Spleen (tissue), 11 donors: Measurements from ENCODE around the gene INPP4B. TPM values are rescaled to one million over a fixed set of nuclear protein-coding genes. Genes with fewer than 3 reads are reported as not detected.

Source experiments
- DNase-seq: peaks from one replicate; pipeline ENCODE4 v3.0.0-alpha.2; 2020
- H3K27ac ChIP-seq, 8 donors: fragments of 200-600 bp; sonication (generic) in 7 of 8; 1 replicate in 4 of 8; 2 replicates in 4 of 8; pipeline versions ENCODE4 v1.5.0 to v1.8.0; 2016 to 2021; ENCODE audit warnings: inconsistent platforms in 4 of 8, mild to moderate bottlenecking in 4 of 8, moderate library complexity in 1 of 8
- H3K27me3 ChIP-seq, 7 donors: fragments of 200-600 bp; sonication (generic) in 6 of 7; replicated peaks in 1 of 7; 1 replicate in 4 of 7; 2 replicates in 3 of 7; pipeline versions ENCODE4 v1.5.0 to v1.8.0; 2016 to 2021; ENCODE audit warnings: inconsistent platforms in 3 of 7, mild to moderate bottlenecking in 1 of 7
- H3K36me3 ChIP-seq, 6 donors: fragments of 200-600 bp; sonication (generic) in 5 of 6; 1 replicate in 4 of 6; 2 replicates in 2 of 6; pipeline versions ENCODE4 v1.5.0 to v1.8.0; 2016 to 2021; ENCODE audit warnings: inconsistent platforms in 2 of 6
- H3K4me1 ChIP-seq, 6 donors: fragments of 200-600 bp; sonication (generic) in 5 of 6; 1 replicate in 3 of 6; 2 replicates in 3 of 6; pipeline versions ENCODE4 v1.5.0 to v1.8.0; 2016 to 2021; ENCODE audit warnings: inconsistent platforms in 3 of 6
- H3K4me3 ChIP-seq, 8 donors: fragments of 200-600 bp; sonication (generic) in 7 of 8; 1 replicate in 4 of 8; 2 replicates in 4 of 8; pipeline versions ENCODE4 v1.5.0 to v1.8.0; 2016 to 2021; ENCODE audit warnings: inconsistent platforms in 4 of 8, mild to moderate bottlenecking in 4 of 8, moderate library complexity in 2 of 8
- H3K9me3 ChIP-seq, 8 donors: fragments of 200-600 bp; sonication (generic) in 7 of 8; 1 replicate in 4 of 8; 2 replicates in 4 of 8; pipeline versions ENCODE4 v1.5.0 to v1.8.0; 2016 to 2021; ENCODE audit warnings: inconsistent platforms in 4 of 8
- POLR2A ChIP-seq, 3 donors: fragments of 450-650 bp; IDR thresholded peaks; one replicate each; pipeline ENCODE4 v1.5.1; 2017; ENCODE audit warnings: antibody characterized with exemption in 3 of 3, mild to moderate bottlenecking in 1 of 3
- POLR2AphosphoS5 ChIP-seq, 3 donors: sonication (generic); formaldehyde crosslinking; IDR thresholded peaks; one replicate each; pipeline ENCODE4 v1.5.1; 2017; ENCODE audit warnings: antibody characterized with exemption in 3 of 3
- WGBS, 5 donors: extraction: QIAGEN DNeasy Blood & Tissue Kit in 3 of 5; methylation state at CpG; one replicate each; pipeline versions ENCODE4 v1.1.5 to v1.1.7; 2013 to 2018; 5-methylcytosine and 5-hydroxymethylcytosine counted together
- intact Hi-C: fragments of 100-400 bp; cut with DNase I; formaldehyde crosslinking; loops from one replicate; pipeline ENCODE4 v1.15.0; 2023; ENCODE audit warnings: low total_unique reads
- polyA plus RNA-seq, 3 donors: library from polyadenylated mRNA; stranded (reverse); fragments of 200-250 nt; gene quantifications; one replicate each; pipeline ENCODE4 v1.2.1, GENCODE V29; 2013
- total RNA-seq, 7 donors: library from RNA; depleted of rRNA in 3 of 7; stranded (reverse); fragments of >200 nt in 3 of 7; fragmentation: NEBNext Ultra II Directional in 4 of 7; extraction: Animal tissue kit (Norgen Biotek cat#: 25700) in 4 of 7; gene quantifications; one replicate each; pipeline versions ENCODE4 v1.1.0 to v1.2.1, GENCODE V29; 2016 to 2021
- TF ChIP-seq, protein P1 (sequence below), 11 experiments: fragments of 200-600 bp in 7 of 11; fragments of 450-650 bp in 4 of 11; sonication (generic) in 4 of 11; IDR thresholded peaks in 8 of 11; conservative IDR thresholded peaks in 3 of 11; 1 replicate in 7 of 11; 2 replicates in 4 of 11; pipeline versions ENCODE4 v1.4.0 to v1.8.0; 2016 to 2021; ENCODE audit warnings: antibody characterized with exemption in 11 of 11, inconsistent platforms in 4 of 11, mild to moderate bottlenecking in 1 of 11
- donor health status: healthy with polysubstance abuse.
- donor health status: DM: no; HTN: no; CAD: no; lungs with moderate emphysema.
- donor health status: DM: no; HTN: no; CAD: no.
- donor health status: Bipolar disorder and iron deficiency.
- donor health status: healthy.
- donor health status: DM: no; HTN: no; CAD: no.
- donor health status: DM: yes; HTN: yes; CAD: no.

The INPP4B gene
- total and polyA plus RNA-seq, 10 donors: 0.78 to 31.6 (median 26.8) TPM

DNA sequence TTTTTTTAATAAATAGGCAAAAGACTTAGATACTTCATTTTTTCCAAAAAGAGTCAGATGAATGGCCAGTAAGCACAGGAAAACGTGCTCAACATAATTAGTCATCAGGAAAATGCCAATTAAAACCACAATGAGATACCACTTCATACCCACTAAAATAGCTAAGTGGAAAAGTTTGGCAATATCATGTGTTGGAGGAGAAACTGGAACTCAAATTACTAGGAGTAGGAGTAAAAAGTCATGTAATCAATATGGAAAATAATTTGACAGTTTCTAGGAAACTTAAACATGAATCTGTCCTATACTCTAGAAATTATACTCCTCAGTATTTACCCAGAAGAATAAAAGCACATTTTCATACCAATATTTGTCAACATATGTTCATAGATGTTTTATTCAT, 449.8 kb downstream of the INPP4B start:
- H3K9me3 ChIP-seq: no peaks in the 10 kb centered on the region
- WGBS, 5 donors: 4 to 22% (median 10%) methylated on average over 1 of the region's 1 CpG
- no peak overlapping the region for H3K27ac ChIP-seq
- DNase-seq: no peak
- peaks cover 0 to 23% (median 0%) of the 10 kb centered on the region in 6 donors for H3K4me1 ChIP-seq
- no peaks in the 10 kb centered on the region for H3K27me3 ChIP-seq
- intact Hi-C loops: no loop called here
- TF ChIP-seq POLR2AphosphoS5 (IDR thresholded peaks at IDR 0.05) (no peak), POLR2A (IDR thresholded peaks at IDR 0.05) (no peak)
- TF ChIP-seq, protein P1, sequence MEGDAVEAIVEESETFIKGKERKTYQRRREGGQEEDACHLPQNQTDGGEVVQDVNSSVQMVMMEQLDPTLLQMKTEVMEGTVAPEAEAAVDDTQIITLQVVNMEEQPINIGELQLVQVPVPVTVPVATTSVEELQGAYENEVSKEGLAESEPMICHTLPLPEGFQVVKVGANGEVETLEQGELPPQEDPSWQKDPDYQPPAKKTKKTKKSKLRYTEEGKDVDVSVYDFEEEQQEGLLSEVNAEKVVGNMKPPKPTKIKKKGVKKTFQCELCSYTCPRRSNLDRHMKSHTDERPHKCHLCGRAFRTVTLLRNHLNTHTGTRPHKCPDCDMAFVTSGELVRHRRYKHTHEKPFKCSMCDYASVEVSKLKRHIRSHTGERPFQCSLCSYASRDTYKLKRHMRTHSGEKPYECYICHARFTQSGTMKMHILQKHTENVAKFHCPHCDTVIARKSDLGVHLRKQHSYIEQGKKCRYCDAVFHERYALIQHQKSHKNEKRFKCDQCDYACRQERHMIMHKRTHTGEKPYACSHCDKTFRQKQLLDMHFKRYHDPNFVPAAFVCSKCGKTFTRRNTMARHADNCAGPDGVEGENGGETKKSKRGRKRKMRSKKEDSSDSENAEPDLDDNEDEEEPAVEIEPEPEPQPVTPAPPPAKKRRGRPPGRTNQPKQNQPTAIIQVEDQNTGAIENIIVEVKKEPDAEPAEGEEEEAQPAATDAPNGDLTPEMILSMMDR (IDR thresholded peaks at IDR 0.05 in 8 of 11, conservative IDR thresholded peaks at IDR 0.05 in 3 of 11): no peak
- H3K36me3 ChIP-seq: no peaks in the 10 kb centered on the region
- no peak overlapping the region for H3K4me3 ChIP-seq

DNA sequence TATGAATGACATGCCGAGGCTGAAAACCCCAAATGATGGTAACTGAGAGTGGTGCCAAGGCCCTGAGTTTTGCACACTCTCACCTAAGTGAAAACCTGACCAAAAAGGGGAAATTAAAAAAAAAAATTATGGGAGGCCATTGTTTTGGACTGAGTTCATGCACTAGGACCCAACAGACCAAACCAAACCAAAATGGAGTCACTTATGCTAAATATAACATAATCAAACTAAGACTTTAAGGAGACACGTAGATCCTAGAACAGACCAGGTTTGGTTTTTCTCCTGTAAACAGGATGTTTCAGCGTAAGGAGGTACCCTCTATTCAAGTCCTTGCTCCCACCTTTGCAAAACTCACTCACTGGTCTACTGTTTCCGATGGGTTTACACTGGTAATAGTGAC, 453.0 kb downstream of the INPP4B start:
- intact Hi-C loops: no loop called here
- Histone ChIP-seq H3K27me3 (no peaks in the 10 kb centered on the region), H3K4me3 (no peak overlapping the region), H3K36me3 (no peaks in the 10 kb centered on the region), H3K9me3 (no peaks in the 10 kb centered on the region), H3K4me1 (peaks cover 0 to 16% (median 0%) of the 10 kb centered on the region in 6 donors), H3K27ac (no peak overlapping the region)
- TF ChIP-seq, protein P1 (IDR thresholded peaks at IDR 0.05 in 8 of 11, conservative IDR thresholded peaks at IDR 0.05 in 3 of 11): no peak
- no peak for DNase-seq
- 63 to 95% (median 84%) methylated on average over 4 of the region's 4 CpGs for WGBS, 5 donors

DNA sequence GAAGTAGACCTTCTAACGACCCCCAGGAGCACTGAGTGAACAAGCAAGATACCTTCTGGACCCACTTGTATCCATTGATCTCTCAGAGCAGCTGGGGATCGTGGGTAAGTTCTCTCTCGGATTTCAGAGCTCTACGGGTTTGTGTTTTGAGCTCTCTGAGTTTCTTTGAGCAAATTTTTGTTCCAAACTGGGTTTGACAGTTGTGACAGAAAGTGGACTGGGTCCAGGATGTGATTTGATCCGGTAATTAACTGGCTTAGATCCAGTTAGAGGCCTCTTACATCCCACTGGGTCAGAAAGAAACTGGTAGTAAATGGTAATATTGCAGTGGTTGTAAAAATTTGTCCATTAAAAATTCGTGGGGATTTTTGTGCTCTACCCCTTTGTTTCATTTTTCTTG, 459.2 kb downstream of the INPP4B start:
- H3K36me3 ChIP-seq: no peaks in the 10 kb centered on the region
- intact Hi-C loops: no loop called here
- H3K27me3 ChIP-seq: no peaks in the 10 kb centered on the region
- WGBS, 5 donors: 78 to 89% (median 80%) methylated on average over 6 of the region's 6 CpGs
- TF ChIP-seq POLR2AphosphoS5 (IDR thresholded peaks at IDR 0.05): no peak
- TF ChIP-seq, protein P1 (IDR thresholded peaks at IDR 0.05 in 8 of 11, conservative IDR thresholded peaks at IDR 0.05 in 3 of 11): no peak
- no peak for TF ChIP-seq POLR2A (IDR thresholded peaks at IDR 0.05)
- peaks cover 0 to 7% (median 0%) of the 10 kb centered on the region in 6 donors for H3K4me1 ChIP-seq
- no peak for DNase-seq
- H3K27ac ChIP-seq: no peak overlapping the region
- H3K9me3 ChIP-seq: no peaks in the 10 kb centered on the region
- no peak overlapping the region for H3K4me3 ChIP-seq

DNA sequence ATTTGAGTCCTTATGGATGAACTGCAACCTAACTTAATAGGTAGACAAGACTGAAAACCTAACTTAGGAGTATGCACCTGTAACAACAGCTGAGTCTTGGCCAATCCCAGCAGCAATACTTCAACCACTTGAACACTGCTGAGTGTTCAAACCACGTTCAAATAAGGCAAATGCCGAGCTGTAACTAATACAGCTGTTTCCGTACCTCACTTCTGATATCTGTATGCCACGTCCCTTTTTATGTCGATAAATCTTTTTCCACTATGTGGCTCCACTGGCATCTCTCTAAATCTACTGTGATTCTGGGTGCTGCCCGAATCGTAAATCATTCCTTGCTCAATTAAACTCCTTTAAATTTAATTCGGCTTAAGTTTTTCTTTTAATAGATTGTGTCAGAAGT, 459.7 kb downstream of the INPP4B start:
- no peaks in the 10 kb centered on the region for H3K9me3 ChIP-seq
- TF ChIP-seq POLR2AphosphoS5 (IDR thresholded peaks at IDR 0.05) (no peak), POLR2A (IDR thresholded peaks at IDR 0.05) (no peak)
- TF ChIP-seq, protein P1 (IDR thresholded peaks at IDR 0.05 in 8 of 11, conservative IDR thresholded peaks at IDR 0.05 in 3 of 11): no peak
- H3K36me3 ChIP-seq: no peaks in the 10 kb centered on the region
- WGBS, 5 donors: 82 to 95% (median 91%) methylated on average over 8 of the region's 8 CpGs
- DNase-seq: no peak
- peaks cover 0 to 7% (median 0%) of the 10 kb centered on the region in 6 donors for H3K4me1 ChIP-seq
- H3K27ac ChIP-seq: no peak overlapping the region
- intact Hi-C loops: no loop called here
- H3K4me3 ChIP-seq: no peak overlapping the region
- no peaks in the 10 kb centered on the region for H3K27me3 ChIP-seq
